HG03139 (cell line): ENCODE measurements around the gene LMTK2.
A peak's percentile ranks its signal among the peaks of the same experiment; 100 is the strongest.

Experiments
- ATAC-seq: cut with Tn5 transposase; IDR thresholded peaks from one replicate; pipeline ENCODE4 v1.9.1; 2021; ENCODE audit not compliant: unreplicated experiment

Gene LMTK2

DNA sequence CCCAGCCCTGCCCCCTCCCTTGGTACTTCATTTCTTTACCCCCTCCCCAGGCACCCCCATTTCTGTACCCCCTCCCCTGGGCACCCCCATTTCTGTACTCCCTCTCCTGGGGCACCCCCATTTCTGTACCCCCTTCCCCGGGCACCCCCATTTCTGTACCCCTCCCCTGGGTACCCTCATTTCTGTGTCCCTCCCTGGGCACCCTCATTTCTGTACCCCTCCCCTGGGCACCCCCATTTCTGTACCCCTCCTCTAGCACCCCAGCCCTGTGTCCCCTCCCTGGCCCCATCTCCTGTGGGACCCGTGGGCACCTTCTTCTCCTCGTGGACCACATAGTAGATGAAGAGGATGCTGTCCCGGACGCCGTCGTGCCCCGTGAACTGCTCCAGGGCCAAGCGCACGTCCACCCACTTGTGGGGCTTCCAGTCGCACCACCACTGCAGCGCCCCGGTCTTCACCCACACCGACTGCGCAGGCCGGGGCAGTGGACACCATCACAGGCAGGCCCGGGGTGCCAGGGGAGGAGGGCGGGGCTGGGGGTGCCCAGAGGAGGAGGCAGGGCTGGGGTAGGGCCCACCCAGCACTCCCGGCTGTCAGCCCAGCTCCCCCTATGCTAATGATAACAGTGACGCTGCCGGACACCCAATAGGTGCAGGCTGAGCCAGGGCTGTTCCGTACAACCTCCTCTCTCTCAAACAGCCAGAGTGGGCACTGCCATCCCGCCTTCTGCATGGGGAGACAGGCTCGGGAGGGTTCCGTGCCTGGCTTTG lies 125.0 kb downstream of the LMTK2 start:
- no peak for ATAC-seq

DNA sequence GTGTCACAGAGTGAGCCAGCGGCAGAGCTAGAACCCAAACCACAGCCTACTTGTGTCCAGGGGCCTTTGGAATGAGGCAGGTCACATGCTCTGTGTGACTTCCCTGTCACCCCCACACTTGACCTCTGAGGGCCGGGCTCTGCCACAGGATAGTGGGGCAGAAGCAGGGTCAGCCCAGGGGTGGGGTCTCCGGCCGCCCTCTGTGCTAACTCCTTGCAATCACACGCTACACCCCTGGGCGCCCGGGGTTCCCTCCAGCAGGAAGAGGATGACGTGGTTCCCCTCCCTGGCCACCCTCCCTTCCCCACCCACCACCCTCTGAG lies 125.6 kb downstream of the LMTK2 start:
- no peak for ATAC-seq

DNA sequence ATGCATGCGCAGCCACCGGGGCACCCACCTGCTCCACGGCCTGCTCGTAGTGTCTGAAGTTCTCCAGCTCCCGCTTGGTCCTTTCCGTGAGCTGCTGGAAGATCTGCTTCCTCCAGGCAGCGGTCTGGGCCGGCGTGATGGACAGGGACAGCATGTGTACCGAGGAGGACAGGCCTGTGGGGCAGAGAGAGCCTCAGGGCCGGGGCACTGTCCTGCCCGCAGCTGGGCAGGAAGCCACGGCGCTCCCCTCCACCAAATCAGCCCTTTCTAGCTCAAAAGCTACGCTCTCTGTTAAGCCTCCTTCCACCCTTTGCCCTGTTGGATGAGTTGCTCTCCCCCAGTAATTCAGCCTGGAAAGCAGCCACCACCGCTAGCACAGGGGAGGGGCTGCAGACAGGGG lies 126.1 kb downstream of the LMTK2 start:
- ATAC-seq = no peak

DNA sequence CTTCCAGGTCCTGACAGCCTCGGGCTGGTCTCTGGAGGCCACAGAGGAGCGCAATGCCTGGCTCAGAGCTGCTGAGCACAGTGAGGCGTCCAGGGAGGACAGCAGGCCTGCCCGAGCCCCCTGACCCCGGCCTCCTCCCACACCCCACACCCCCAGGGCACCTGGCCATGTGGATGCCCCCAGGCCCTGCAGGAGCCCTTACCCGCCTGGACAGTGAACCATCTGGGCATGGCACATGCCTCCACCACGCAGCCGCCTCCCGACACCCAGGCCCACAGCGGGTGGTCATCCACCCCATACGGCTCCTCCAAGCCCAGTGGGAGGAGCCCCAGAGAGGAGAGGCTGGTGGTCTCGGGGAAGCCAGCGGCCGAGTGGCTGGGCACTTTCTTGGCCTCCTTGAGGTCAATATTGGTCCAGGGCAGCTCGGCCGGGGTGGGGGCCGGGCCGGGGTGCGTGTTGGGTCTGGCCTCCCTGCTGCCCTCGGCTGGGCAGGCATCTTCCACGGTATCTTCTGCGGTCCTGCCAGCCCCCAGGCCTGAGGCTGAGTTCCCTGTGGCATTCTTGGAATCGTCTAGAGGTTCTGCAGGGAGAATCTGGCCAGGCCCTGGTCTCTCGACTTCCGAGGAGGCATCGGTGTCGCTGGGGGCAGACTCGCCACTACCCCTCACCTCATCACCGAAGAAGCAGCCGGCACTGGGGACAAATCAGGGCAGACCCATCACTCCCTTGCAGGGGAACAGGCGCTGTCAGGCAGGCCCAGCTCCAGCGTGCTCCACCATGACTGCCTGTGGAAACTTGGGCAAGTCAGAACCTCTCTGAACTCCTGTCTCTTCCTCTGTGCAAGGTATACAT lies 126.8 kb downstream of the LMTK2 start:
- ATAC-seq = no peak

DNA sequence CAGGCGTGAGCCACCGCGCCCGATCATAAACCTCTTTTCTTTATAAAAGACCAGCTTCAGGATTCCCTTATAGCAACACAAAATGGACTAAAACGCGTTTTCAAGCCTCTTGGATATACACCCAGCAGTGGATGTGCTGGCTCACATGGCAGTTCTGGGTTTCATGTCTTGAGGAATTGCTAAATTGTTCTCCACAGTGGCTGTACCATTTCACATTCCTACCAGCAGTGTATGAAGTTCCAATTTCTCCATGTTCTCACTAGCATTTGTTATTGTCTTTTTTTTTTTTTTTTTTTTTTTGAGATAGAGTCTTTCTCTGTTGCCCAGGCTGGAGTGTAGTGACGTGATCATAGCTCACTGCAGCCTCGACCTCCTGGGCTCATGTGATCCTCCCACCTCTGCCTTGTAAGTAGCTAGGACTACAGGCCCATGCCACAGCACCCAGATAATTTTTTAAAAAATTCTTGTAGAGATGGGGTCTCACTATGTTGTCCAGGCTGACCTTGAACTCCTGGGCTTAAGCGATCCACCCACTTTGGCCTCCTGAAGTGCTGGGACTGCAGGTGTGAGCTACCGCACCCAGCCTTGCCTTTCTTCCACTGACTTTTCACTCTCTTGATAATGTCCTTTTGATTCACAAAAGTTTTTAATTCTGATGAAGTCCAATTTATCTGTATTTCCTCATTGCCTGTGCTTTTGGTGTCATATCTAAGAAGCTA lies 127.9 kb downstream of the LMTK2 start:
- ATAC-seq = no peak

DNA sequence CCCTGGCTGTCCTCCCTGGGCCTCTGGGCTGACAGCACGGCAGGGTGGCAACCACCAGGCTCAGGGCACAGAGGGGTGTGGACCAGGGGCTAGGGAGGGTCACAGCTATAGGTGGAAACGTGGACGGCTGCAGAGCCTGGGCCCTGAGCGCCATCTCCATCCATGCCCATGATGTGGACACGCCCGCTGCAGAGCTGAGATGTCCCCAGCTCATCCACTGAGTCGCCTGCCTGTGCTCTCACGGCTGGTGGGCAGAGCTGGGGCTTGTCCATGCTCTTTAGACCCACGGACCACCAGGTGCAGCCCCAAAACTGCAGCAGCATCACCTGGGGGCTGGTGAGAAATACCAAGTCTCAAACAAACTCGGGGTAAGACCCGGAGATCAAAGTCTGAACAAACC lies 129.2 kb downstream of the LMTK2 start:
- no peak for ATAC-seq

DNA sequence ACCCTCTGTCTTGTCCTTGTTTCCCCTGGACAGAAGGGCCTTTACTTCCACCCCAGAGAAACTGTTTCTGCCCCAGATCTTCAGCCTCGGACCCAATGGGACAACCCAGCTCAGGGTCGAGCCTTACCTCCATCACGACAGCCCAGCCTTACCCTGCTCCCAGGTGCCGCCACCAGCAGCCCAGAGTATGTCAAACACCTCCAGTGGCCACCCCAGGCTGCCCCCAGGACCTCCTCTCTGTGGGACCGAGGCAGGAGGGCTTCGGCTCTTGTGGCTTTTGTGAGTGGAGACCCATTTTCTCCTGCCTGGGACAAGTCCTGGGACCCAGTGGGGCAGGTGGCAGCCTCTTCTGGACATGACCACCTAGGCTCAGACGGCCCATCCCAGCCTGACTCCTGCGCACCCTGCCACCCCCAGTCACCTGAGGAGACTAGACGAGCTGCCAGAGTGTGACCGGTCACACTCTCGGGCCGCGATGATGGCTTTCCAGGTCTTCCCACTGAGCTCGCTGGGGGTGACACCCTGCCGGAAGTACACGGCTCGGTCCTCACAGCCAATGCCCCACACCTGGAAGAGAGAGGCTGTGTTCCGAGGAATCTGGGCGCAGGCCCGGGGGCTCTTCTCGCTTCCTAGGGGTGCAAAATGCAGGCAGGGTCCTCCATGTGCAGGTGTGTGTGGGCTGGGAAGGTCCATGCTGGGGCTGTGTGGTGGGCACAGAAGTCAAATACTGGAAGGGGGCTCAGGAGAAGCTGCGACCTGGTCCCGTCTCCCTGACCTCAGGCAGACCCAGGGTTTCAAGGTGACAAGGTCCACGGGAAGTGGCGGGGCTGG lies 129.9 kb downstream of the LMTK2 start:
- ATAC-seq = no peak

DNA sequence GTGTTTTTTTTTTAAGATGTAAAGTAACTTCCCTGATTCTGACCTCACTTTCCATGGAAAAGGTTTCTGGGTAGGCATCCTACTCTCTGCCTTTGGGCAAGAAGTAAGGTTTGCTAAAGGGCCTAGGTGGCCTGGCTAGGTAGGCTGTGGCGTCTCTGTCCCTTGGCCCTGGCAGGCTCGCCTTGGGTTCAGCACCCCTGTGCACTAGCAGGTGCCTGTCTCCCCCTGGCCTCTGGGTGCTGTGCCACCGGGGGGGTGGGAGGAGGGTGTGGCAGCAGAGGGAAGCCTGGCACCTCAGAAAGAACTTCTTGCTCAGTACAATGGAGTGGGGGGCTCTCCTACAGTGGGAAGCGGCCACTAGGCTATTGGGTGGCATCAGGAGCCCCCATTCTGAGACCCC lies 131.4 kb downstream of the LMTK2 start:
- no peak for ATAC-seq

DNA sequence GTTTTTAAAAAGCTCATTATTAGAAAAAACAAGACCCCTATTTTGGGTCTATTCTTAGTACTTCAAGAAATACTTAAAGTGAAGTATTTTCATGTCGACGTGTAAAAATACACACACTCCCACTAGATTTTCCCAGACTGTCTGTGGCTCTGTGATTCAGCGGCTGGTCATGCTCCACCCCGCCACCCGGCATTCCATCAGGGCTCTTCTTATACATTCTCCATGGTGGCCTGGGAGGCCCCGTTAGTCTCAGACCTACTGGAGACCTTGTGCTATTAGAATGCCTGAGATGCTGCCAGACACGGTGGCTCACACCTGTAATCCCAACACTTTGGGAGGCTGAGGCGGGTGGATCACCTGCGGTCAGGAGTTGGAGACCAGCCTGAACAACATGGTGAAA lies 132.3 kb downstream of the LMTK2 start:
- no peak for ATAC-seq

DNA sequence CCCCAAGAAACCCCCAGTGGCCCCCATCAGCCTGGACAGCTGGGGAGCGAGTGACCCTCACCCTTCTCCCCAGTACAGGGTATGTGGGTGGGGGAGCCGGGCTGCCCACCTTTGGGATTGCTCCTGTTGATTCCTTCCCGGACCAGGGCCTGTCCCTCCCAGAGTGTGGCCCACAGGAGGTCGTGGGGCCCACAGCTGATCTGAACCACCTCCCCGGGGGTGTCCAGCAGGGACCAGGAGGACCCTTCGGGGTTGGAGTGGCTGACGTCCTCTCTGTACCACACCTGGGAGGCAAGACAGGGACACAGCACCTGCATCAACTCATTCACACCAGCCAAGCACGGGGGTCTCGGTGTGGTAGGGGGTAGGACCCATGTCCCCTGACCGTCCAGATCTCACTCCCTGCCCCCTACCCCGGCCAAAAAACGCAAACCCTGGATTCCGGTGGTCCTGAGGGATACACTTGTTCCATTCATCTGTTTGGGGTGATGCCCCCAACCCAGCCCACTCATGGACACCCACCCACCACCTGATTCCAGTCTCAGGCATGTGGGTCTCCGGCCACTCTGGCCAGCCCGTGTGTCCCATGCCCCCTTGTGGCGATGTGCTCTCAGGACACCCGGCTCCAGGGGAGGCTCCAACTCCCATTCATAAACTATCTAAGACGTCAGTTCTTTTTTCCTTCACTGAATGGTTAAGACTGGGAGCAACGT lies 134.5 kb downstream of the LMTK2 start:
- ATAC-seq = no peak

DNA sequence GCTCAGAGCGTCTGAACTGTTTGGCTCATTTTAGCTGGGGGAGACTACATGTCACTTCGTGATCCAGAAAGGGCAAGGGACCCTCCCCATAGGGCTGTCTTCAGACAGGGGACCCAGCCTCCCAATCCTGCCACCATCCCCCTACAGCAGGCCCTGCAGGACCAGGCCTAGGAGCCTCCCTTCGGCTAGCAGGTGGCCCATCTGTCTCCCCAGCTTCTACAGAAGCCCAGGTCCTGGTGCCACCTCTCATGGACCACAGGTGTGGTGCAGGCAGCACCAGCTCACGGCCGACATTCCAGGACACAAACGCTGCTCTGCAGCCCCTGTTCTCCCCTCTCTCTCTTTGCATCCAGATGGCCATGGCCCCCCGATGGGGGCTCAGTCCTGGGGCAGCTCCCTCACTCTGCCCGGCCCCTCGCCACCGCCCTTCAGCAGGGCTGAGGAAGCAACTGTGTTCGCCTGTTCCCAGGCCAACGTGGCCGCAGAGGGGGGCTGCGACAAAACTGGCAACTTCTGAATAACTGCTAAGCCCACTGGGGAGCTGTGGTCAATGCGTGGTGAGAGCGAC lies 135.1 kb downstream of the LMTK2 start:
- no peak for ATAC-seq

DNA sequence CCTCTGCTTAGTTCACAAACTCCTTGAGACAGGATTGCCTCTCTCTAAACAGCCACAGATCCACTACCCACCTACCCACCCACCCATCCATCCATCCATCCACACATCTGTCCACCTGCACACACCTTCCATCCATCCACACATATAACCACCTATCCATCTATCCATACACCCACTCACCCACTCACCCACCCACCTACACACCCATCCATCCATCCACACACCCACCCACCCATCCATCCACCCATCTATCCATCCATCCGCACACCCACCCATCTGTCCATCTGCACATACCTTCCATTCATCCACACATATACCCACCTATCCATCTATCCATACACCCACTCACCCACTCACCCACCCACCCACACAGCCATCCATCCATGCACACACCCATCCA lies 135.7 kb downstream of the LMTK2 start:
- ATAC-seq = no peak

DNA sequence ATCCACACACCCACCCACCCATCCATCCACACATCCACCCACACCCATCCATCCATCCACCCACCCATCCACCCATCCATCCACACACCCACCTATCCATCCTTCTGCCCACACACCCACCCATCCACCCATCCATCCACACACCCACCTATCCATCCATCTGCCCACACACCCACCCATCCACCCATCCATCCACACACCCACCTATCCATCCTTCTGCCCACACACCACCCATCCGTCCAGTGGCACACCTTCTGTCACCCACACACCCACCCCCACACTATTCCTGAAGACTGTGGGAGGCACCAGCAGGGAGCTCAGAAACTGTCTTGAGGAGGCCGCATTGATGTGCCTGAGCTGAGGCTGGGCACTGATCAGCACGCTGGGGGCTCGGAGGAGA lies 136.3 kb downstream of the LMTK2 start:
- no peak for ATAC-seq

DNA sequence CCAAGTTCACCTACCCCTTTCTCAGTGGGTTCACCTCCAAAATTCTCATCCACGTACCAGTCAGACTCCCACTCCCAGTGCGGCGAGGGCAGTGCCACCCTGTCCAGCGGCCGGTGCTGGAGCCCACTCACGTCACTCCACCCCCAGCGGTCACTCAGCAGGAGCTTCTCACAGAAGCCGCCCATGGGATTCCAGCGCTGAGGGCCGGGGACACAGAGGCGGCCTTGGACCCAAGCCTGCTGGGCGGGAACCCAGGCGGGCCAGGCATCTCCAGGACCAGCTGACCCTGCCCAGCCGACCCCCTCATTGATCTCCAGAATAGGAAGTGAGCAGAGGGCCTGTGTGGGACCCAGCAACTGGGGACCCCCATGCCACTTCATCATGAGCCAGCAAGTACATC lies 138.2 kb downstream of the LMTK2 start:
- ATAC-seq = no peak

DNA sequence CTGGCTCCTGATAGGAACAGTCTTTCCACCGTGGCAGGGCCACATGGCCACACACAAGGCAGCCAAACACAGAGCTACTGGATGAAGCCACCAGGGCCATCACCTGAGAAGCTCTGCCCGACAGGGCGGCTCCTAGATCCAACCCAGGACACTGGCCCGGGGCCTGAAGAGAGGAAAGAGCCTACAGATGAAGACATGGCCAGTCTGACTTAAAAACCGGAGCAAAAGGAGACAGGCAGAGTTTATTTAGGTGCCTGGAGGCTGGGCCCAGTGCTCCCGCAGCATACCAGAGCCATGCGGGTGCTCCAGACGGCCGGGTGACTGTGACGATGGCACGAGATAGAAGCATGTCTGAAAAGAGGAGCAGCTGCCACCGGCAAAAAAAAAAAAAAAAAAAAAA lies 141.5 kb downstream of the LMTK2 start:
- no peak for ATAC-seq

DNA sequence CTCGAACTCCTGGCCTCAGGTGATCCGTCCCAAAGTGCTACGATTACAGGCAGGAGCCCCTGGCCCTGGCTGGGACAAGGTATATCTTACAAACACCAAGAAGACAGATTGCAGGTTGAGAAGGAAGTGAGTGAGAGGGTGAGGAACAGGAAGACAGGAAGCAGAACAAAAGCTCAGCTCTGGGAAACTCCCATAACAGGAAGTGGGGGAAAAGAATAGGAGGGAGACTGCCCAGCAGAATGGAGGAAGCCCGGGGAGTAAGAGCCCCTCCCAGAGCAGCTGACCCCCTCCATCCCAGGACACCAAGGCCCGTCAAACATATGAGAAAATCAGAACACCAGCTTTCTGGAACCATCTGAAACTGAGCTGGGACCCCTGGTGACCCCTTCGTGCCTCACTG lies 142.4 kb downstream of the LMTK2 start:
- no peak for ATAC-seq

DNA sequence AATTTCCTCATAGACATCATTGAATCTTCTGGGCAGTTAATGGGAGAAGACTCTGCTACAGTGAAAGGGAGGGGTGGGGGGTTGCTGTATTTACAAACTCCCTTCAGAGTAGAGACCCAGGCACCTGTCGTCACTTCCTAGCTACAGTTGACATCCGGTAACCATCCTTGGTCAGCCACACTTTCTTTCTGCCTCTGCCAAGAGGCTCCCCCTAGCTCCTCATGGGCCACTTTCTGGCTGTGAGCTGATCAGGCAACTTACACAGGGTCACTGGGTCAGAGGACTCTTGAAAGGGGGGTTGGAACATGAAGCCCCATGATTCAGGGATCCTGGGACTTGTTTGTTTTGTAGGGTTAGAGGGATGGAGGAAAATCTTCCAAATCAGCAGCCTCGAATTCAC lies 144.1 kb downstream of the LMTK2 start:
- no peak for ATAC-seq

DNA sequence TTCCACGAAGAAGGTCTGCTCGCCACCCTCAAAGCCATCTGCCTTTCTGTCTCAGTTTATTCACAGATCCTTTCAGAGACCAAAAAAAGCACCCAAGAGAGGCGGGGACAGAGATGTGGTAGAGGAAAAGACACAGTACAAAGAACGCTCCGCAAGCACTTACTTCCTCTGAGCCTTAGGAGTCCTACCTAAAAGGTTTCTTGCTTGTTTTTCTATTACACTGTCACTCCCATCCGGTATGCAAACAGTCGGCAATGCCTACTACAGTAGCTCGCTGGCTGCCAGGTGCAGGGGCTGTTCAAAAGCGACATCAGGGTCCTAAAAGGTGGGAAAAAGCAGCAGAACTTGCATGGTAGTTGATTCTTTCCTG lies 144.6 kb downstream of the LMTK2 start:
- peak; percentile 20 for ATAC-seq

DNA sequence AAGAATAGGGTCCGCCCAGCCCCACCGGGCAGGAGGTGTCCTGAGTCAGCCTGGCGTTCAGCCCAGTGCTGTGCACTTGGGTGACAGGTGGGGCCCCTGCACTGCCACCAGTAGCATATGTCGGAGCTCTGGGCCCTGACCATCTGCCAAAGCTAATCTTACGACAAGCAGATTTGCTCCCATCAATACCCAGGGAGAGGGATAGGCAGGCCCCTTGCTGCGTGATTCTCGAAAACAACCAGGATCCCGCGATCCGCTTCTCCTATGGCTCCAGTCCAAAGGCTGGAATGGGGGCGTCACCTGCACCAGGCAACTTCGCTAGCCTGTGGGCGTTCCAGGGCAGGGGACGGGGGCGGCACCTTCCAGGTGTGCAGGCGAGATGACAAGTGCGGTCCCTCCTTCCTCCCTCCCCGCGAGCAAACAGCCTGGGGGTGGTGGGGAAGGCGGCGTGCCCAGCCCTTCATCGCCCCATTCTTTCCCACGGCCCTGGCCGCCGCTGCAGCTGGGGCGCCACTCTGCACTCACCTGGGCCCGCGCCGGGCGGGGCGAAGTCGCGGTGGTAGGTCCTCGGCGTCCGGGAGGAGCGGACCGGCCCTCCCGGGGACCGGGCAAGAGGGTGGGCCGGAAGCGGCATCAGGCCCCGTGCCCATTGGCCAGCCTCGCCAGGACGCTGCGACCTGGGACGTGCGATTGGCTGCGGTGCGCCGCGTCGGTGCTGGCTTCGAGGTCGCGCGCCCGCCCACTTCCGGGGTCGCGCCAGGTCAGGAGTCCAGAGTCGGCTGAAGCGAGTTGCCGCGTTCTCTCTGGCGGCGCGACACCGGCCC lies 145.2 kb downstream of the LMTK2 start, which contains the start of gene TECPR1:
Gene TECPR1, minus strand, starts transcription at position 632 of the 824 bp plus-strand sequence. CDS start 6,086 bp downstream, outside the sequence.
- peak; percentile 94 for ATAC-seq
